ENCODE results near the gene SLC29A2.
"Not testable (repeated sequence)": the region's sequence is repeated elsewhere in the genome, so short reads cannot be mapped to it uniquely, and the experiment has no call there.

The SLC29A2 gene

DNA sequence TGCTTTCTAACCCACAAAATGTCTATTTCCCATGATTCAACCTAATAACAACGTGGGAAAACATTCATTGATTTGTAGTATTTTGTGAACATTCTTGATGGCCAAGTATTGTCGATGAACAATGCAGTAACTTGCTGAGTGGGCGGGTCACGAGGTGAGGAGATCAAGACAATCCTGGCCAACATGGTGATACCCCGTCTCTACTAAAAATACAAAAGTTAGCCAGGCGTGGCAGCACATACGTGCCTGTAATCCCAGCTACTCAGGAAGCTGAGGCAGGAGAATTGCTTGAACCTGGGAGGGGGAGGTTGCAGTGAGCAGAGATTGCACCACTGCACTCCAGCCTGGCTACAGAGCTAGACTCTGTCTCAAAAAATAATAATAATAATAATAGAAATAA lies 8.7 kb upstream of the SLC29A2 start:
- not testable (repeated sequence) for DNase-seq

DNA sequence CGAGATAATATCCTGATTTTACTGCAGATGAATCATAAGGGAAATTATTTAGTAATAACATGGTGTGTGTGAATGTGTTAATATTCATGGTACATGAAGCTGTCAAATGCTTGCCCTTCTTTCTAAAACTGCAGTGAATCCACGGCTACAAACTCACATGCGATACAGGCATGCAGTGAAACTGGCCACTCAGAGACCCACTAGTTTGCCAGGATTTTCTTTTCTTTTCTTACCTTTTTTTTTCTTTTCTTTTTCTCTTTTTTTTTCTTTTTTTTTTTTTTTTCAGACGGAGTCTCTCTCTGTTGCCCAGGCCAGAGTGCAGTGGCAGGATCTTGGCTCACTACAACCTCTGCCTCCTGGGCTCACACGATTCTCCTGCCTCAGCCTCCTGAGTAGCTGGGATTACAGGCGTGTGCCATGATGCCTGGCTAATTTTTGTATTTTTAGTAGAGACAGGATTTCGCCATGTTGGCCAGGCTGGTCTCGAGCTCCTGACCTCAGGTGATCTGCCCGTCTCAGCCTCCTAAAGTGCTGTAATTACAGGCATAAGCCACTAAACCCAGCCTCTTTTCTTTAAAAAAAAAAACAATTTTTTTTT lies 2.2 kb upstream of the SLC29A2 start:
- DNase-seq: not testable (repeated sequence)

DNA sequence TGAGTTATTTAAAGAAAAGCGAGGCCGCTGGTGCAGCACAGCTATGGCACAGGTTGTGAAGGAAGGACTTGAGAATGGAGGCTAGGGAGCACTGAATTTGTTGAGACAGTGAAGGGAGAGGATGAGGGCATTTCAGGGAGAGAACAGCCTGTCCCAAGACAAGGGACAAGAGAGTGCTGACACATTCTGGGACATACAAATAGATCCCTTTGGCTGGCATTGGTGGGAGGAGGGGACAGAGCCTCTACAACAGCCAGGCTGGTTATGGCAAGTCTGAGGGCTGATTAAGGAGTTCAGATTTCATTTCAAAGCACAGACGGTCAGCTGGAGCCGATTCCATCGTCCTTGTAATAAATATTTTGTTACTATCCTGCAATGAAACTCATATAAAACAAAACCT lies 1.7 kb upstream of the SLC29A2 start:
- DNase-seq: no peak

DNA sequence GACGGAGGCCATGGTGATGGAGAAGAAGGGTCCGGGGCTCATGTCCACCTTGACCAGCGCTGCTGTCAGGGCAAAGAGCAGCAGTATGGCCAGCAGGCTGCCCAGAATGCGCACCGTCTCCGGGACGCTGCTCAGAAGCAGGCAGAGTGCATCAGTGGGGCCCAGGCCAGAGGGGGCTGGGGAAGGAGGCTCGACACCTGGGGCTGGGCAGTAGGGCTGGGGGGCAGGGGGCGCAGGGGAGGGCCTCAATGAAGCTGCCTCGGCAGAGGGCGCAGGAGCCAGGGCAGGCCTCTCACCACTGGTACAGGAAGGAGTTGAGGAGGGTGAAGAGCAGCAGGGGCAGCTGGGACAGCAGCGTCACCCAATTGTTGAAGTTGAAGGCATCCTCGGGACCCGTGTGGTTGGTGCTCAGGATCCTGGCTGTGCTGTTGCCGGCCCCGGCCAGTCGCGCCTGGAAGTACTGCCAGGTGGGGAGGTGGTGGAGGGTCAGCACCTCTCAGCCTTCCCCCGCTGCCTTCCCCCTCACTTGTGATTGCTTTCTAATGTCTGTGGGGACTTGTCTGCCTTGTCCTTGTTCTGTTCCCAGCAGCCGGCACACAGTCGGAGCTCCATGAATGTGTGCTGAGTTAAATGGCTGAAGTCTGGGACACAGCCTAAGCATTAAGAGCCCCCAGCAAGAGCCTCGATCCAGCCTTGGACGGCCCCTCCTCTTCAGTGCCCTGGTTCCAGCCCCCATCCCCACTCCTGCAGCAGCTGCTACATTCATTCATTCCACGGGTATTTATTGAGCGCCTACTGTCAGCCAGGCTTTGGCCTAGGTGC lies 2.3 kb downstream of the SLC29A2 start:
- DNase-seq: no peak

DNA sequence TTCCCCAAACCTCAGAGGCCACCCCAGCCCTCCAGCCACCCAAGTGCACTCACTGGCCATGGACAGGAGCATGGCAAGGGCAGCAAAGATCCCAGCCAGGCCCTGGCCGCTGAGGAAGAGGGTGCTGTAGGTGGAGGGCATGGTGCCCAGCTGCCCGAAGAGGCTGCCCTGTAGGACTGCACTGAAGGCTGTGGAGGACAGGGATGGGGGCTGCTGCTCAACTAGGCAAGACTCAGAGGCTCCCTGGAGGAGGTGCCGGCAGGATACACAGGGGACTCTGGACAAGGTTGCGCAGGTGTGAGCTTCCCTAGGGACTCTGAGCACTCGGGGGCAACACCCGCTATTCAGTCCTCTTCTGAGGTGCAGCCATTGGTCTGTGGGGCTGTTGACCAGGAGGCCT lies 3.1 kb downstream of the SLC29A2 start:
- DNase-seq: no peak

DNA sequence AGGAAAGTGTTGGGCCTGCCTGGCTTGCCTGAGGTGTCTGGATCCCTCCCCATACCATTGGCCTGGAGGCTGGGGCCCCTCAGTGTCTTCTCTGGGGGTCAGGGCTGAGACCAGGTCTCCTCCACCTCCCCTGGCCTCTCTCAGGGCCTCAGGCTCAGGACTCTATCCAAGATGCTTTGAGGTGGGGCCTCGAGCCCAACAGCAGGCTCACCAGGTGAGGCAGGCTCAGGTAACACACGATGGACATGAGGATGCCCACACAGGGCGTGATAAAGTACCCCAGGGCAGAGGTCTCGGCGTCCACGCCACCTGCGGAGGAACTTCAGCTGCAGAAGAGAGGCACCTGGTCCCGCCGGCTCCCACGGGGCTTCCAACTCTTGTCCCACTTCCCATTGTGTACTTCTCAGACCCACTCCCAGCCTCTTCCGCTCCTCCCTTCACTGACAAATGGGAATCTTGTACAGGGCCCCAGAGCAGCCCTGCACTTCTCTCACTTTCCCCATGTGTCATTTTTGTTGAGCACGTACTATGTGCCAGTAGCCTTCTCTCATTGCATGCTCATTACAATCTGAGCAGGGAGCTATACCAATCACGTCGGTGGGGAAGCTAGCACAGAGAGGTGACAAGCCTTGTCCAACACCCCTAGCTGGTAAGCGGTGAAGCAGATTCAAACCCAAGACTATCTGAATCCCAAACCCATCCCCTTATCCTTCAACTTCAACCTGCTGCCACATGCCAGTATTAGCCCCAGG lies 3.8 kb downstream of the SLC29A2 start:
- DNase-seq: no peak

DNA sequence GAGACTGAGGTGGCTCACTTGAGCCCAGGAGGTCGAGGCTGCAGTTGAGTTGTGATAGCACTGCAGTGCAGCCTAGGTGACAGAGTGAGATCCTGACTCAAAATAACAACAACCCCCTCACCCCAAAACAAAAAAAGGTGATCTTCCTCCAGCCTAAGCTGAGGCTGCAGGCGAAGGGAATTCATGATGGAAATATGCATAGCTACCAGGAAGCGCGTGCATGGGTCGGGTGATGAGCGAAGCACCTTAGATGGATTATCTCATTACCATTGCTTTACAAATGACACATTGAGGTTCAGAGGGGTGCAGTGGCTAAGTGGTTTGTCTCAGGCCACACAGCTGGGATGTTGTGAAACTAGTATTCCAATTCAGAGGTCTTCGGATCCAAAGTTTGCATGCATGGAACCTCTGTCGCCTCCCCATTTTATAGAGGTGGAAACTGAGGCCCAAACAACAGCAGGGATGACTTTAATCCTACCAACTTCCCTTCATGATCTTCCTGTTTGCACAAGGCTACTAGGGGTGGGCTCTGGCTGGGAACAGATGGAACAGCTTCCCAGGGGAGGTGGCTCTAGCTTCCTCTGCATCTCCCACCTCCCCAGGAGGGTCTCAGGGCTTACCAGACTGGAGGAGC lies 4.6 kb downstream of the SLC29A2 start:
- no peak for DNase-seq

DNA sequence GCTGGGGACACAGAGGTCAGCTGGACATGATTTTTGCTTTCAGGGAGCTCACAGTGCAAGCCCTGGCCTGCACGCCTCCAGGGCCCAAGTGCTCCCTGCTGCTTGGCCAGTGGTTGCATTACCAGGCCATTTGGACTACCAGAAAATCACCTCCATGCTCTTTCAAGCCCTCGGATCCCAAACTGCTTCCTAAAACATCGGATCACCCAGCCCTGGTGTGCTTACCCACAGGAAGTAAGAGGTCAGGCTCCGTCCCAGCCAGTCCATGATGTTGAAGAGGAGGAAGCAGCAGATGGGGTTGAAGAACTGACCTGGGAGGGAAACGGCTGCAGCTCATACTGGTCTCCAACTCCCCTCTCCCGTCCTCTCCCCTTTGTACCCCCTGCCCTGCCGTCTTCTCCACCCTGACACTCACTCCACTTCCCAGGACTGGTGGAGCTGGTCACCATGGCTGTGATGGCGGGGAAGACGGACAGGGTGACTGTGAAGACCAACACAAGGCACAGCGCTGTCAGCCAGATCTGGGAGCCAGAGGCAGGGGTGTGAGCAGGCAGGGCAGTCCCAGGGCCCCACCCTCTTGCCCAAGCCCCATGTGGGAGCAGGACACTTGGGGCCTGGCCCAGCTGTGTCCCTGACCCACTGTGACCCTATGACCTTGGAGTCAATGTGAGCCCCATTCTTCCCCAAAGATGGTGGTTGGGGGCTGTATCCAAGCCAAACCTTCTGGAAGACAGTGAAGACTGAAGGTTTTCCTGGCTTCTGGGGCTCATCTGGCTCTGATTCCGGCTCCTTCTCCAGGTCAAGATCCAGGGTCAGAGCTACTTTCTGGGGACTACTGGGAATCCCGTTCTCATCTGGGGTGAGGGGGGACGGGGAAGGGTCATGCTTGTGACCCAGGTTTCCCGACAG lies 5.6 kb downstream of the SLC29A2 start:
- no peak for DNase-seq

DNA sequence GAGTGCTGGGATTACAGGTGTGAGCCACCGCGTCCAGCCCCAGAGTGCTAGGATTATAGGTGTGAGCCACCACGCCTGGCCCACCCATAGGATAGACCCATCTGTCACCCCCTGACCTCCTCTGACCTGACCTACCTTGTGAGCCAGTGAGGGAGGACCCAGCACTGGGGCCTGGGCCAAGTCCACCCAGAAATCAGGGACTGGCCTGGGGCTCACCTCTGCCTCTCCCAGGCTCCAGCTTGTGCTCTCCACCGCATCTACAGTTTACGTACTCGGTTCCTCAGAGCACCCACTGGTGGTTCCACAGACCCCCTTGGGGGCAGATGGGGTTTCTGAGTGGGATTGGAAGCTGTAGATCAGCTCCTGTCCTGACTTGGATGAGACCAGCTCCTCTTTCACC lies 6.4 kb downstream of the SLC29A2 start:
- no peak for DNase-seq

DNA sequence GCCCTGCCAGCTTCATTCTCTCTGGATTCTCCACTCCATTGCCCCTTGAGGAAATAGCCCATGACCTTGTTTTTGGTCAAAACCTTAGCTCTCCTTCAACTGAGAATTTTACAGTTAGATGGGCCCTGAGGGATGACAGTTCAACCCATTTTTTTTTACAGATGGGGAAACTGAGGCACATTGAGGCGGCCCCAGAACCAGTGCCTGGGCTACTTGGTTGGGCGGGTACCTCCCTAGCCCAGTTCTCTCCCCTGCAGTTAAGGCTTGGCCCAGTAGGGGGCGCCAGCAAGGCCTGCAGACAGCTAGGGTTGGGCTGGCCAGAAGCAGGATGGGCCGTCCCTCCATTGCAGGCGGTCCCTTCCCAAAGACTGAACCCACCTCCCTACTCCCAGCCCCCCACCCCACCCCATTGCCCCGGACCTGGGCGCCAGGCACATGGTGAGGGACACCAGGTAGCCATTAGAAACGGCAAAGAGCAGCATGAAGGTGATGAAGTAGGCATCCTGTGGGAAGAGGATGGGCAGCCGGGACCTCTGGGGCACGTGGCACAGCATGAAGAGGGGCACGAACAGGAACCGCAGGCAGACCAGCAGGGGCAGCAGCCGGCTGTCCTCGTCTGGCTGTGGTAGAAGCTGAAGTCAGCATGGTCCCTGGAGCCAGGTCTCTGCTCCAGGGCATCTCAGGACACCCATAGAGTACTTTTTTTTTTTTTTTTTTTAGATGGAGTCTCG lies 7.6 kb downstream of the SLC29A2 start:
- no peak for DNase-seq

DNA sequence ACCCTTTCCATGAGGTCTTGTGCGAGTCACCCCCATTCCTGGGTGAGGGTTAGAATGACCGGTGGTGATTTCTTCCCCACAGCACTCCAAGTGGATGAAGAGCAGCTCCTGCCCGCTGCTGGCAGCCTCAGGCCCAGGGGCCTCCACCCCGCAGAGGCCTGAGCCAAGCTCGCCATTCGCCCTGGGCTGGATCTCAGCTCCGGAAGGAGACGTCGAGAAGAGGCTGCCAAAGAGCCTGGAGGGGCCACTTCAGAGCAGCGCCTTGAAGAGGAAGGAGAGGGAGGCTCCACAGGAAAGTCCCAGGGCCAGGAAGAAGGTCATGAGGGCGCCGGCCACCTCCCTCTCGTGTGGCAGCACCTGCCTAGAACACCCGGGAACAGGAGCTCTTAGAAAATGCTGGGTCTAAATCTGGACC lies 8.4 kb downstream of the SLC29A2 start:
- DNase-seq: no peak

DNA sequence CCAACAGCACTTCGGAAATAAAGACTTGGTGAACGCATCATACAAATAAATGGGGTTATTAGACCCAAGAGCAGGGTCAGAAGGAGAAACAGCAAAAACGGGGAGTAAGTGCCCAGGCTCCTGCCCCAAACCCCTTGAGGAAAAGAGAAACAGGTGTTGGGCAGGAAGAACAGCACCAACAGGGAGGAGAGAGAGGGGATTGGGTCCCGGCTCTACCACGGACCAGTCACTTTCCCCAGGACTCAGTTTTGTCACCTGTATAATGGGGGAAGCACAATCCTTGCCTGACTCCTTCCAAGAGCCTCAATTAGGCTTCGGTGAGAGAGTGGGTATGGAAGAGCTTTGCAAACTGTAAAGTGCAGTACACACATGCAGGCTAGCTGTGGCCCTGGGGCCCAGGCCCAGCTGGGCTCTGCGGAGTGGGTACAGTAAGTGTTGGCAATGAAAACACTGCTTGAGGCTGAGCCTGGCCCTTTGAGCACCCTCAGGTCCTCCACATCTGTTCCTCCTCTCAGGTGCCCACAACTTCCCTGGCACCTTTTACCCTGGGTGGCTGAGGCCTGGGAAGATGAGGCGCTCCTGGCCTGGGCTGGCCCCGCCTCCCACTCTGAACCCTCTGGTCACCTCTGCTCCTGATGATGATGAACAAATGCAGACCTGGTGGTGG lies 8.9 kb downstream of the SLC29A2 start:
- no peak for DNase-seq

DNA sequence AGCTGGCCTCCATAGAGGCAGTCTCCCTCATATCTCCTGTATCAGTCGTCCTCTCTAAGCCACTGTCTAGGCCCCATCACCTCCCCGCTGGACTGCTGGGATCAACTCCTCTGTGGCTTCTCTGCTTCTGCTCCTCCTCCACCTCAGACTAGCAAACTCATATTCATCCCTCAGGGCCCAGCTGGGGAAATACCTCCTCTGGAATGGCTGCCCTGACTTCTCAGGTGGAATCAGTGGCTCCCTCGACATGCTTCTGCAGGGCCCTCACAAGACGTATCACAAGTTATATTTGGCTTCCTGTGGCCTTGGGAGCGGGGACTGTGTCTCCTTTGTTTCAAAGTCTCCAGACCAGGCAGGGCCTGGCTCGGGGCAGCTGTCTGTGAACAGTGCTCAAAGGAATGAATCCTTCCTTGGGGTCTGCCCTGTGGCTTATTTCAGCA lies 10.0 kb downstream of the SLC29A2 start:
- no peak for DNase-seq

DNA sequence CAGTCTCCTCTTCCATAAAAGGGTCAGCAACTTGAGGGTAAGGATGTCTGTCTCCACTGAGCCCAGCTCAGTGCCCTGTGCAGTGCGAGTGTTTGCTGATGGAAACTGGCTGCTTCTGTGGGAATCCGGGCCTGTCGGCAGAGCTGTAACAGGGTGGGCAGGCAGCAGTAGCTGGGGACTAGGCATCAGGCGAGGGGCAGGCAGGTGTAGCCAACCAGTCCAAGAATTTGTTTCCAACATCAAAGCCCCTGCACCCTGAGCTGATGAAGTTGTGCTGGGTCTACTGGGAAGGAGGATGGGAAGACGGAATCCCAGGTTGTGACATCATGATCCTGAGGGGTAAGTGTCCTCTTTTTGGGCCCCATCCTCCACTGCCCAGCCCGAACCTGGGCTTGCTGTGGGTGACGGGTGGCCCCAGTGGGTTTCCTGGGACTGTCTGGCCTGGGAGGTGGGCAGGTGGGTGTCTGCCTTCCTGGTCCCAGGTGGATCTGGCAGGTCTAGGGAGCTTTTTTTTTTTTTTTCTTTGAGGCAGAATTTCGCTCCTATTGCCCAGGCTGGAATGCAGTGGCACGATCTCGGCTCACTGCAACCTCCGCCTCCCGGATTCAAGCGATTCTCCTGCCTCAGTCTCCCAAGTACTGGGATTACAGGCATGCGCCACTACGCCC lies 11.0 kb downstream of the SLC29A2 start:
- no peak for DNase-seq

DNA sequence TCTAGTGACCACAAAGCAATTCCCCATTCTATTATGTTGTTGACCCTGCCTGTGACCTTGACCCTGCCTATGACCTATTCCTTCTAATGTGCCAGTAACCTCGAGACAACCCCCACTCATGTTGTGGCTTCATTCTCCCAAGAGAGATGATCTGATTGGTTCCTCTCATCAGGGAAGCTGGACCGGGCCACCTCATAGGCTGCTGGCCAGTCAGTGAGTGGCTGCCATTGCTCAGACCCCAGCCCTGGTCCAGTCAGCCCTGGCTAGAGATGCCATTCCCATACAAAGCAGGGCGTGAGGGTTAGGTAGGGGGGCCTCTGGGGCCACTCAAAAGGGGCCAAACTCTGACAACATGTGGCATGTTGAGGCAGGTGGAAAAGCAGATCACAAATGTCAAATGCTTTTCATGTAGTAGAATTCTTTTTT lies 11.9 kb downstream of the SLC29A2 start:
- DNase-seq: no peak

DNA sequence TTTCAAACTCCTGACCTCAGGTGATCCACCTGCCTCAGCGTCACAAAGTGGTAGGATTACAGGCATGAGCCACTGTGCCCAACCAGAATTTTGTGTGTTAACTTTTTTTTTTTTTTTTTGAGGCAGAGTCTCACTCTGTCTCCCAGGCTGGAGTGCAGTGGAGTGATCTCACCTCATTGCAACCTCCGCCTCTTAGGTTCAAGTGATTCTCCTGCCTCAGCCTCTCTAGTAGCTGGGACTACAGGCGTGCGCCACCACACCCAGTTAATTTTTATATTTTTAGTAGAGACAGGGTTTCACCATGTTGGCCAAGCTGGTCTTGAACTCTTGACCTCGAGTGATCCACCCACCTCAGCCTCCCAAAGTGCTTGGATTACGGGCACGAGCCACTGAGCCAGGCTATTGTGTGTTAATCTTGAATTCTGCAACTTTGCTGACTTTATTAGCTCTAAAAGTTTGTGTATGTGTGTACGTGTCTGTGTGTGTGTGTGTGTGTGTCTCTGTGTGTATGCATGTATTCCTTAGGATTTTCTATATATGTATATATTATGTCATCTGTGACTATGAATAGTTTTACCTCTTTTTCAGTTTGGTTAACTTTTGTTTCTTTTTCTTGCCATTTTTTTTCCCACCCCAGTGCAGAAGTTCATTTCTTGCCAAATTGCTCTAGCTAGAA lies 20.9 kb downstream of the SLC29A2 start:
- DNase-seq: not testable (repeated sequence)

DNA sequence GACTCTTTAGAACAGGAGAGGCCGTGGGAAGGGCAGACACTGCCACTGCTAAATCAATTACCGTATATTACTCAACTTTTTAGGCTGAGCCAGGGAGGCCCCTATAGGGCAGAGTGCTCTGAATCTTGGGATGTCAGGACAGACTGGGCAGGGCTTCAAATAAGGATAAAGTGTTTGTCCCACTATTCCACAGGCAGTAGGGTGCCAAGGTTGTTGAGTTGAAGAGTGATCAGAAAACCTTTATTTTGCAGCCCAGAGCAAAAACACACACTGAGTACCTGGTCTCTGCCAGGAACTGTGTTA lies 22.5 kb downstream of the SLC29A2 start:
- no peak for DNase-seq

DNA sequence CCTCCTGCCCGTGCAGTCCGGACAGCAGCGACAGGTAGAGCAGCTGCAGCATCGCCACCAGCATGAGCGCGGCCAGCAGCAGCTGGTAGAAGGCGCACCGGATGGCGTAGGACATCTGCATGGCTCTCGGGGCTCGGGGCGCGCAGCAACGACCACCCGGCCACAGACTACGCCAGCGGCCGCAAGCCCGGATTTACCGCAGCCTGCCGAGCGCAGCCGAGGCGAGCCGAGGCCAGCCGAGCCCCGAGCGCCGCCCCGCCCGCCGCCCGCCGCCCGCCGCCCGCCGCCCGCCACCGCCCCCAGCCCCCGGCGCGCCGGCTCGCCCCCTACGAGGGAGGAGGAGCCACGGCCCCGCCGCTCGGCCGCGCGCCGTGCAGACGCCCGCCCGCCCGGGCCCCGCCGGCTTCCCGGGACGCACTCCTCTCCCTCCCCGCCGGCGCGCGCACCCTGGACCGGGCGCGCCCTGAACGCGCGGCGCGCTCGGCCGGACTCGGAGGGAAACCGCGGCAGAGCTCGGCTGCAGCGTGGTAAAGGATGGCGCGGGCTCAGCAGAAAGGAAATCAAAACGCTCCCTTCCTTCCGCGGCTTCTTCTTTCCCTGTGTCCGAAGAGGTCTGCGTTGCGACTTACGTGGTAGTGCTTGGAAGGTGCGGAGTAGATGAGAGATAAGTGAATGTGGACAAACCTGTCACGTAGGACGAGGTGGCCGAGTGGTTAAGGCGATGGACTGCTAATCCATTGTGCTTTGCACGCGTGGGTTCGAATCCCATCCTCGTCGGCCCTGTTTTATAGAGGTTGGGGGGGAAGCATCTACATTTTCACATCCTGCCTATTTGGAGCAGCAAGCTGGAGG lies 23.9 kb downstream of the SLC29A2 start, which contains the start of gene B4GAT1:
TSS of gene B4GAT1 (minus strand) at position 205 of the 852 bp plus-strand sequence. CDS start at position 121, 84 bp downstream.
- DNase-seq: peak; percentile 21
